NAMALWA (cell line): Measurements from ENCODE around the gene GNAS.

ENCODE experiments used
- DNase-seq: peaks from one replicate; pipeline ENCODE4 v3.0.0-alpha.2; 2015; ENCODE audit warnings: low spot score

GNAS gene

GRCh38 chr20:58882704-58883089, 30.2 kb downstream of the GNAS start:
- no peak for DNase-seq

GRCh38 chr20:58883241-58883691, 30.8 kb downstream of the GNAS start:
- no peak for DNase-seq

GRCh38 chr20:58884966-58885365, 32.5 kb downstream of the GNAS start:
- no peak for DNase-seq

GRCh38 chr20:58886546-58886945, 34.0 kb downstream of the GNAS start:
- DNase-seq: no peak

GRCh38 chr20:58888103-58888502, 35.6 kb downstream of the GNAS start:
- peak; percentile 5 for DNase-seq

- DNase-seq: peak; percentile 78
Observed at GRCh38 chr20:58888521-58889333, 36.2 kb downstream of the GNAS start.

GRCh38 chr20:58889334-58889760, 36.8 kb downstream of the GNAS start:
- no peak for DNase-seq

- peak; percentile 25 for DNase-seq
Observed at GRCh38 chr20:58889798-58890517, 37.4 kb downstream of the GNAS start.

- DNase-seq: peak; percentile 75
Observed at GRCh38 chr20:58890518-58891085, 38.1 kb downstream of the GNAS start.

- peak; percentile 74 for DNase-seq
Observed at GRCh38 chr20:58891086-58891717, 38.7 kb downstream of the GNAS start.

GRCh38 chr20:58891718-58892140, 39.2 kb downstream of the GNAS start:
- peak; percentile 64 for DNase-seq

- DNase-seq: peak; percentile 86
Observed at GRCh38 chr20:58892141-58892931, 39.8 kb downstream of the GNAS start.

- DNase-seq: no peak
Observed at GRCh38 chr20:58892932-58893224, 40.4 kb downstream of the GNAS start.

GRCh38 chr20:58893355-58894120, 41.0 kb downstream of the GNAS start:
- peak; percentile 46 for DNase-seq

- DNase-seq: no peak
Observed at GRCh38 chr20:58894652-58895447, 42.3 kb downstream of the GNAS start.

- DNase-seq: peak; percentile 27
Observed at GRCh38 chr20:58895448-58896180, 43.1 kb downstream of the GNAS start.

- no peak for DNase-seq
Observed at GRCh38 chr20:58896820-58897219, 44.3 kb downstream of the GNAS start.

GRCh38 chr20:58897488-58897887, 45.0 kb downstream of the GNAS start:
- no peak for DNase-seq

- no peak for DNase-seq
Observed at GRCh38 chr20:58898629-58899408, 46.3 kb downstream of the GNAS start.
